Measurements from ENCODE around the gene MYO18B.

DNA sequence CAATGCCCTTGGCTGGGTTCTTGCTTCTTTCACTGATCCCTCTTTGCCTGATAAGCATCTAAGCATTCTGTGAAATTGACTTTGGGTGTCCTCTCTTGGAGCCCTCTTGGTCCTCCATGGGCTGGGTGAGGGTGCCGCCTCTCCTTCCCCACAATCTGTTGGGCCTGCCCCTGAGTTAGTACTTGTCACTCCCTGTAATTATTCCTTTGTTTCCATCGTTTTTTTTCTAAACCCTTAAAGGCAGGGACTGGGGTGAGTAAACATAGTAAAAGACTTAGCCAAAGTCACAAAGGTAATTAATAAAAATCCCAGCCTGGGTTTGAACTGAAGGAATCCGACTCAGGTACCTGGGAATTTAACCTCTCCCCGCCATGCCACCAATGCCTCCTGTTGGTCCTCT lies 188.1 kb downstream of the MYO18B start:
- TF ChIP-seq, protein P1, sequence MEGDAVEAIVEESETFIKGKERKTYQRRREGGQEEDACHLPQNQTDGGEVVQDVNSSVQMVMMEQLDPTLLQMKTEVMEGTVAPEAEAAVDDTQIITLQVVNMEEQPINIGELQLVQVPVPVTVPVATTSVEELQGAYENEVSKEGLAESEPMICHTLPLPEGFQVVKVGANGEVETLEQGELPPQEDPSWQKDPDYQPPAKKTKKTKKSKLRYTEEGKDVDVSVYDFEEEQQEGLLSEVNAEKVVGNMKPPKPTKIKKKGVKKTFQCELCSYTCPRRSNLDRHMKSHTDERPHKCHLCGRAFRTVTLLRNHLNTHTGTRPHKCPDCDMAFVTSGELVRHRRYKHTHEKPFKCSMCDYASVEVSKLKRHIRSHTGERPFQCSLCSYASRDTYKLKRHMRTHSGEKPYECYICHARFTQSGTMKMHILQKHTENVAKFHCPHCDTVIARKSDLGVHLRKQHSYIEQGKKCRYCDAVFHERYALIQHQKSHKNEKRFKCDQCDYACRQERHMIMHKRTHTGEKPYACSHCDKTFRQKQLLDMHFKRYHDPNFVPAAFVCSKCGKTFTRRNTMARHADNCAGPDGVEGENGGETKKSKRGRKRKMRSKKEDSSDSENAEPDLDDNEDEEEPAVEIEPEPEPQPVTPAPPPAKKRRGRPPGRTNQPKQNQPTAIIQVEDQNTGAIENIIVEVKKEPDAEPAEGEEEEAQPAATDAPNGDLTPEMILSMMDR (IDR thresholded peaks at IDR 0.05; ENCODE audit: low read depth, low read length) = no peak
- no peak for TF ChIP-seq EZH2phosphoT487 (IDR thresholded peaks at IDR 0.05; ENCODE audit: low read depth)
